GM18526 (cell line): ENCODE data around the gene GAN.

ENCODE experiments used
- POLR2A ChIP-seq: IDR thresholded peaks from 3 replicates; pipeline ENCODE4 v1.6.1; 2011; ENCODE audit not compliant: insufficient read length; ENCODE audit errors: extremely low read depth

Gene GAN

DNA sequence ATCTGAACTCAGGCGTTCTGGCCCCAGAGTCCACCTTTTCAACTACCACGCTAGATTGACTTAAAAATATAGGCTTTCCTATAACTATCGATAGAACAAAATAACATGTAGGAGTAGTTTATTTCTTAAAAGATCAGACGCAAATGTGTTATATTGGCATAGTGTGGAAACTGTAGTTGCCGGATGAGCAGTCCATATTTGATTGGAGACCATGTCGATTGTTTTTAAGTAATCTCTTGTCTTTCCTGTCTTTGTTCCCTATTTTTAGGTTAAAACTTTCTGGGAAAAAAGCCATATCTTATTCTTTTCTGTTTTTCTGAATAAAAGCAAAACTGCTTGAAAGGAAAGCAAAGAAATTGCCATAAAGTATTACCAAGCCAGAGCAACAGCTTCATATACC is 53.1 kb downstream of the GAN start:
- no peak for TF ChIP-seq POLR2A

DNA sequence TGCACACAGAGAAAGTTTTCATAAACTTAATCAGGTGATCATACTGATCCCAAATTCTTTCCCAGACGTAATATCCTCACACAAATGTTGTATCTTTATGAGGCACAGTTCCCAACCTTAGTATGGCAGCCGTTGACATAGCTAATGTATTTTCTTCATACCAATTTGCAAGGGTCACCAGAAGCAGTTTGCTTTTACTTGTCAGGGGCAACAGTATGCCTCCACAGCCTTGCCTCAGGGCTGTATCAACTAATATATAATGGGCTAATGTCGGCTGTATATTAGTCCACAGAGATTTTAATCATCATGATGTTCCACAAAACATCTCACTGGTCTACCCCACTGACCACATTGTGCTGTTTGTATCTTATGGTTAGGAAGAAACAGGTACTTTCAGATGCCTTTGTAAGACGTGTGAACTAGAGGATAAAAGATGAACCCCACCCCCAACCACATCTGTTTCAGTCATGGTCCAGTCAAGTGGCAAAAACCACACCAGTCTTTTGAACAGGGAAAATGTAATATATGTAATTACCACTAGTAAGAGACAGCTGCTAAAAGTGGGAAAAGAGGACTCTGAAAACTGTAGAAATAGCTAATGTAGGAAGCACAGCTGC is 55.2 kb downstream of the GAN start:
- no peak for TF ChIP-seq POLR2A

DNA sequence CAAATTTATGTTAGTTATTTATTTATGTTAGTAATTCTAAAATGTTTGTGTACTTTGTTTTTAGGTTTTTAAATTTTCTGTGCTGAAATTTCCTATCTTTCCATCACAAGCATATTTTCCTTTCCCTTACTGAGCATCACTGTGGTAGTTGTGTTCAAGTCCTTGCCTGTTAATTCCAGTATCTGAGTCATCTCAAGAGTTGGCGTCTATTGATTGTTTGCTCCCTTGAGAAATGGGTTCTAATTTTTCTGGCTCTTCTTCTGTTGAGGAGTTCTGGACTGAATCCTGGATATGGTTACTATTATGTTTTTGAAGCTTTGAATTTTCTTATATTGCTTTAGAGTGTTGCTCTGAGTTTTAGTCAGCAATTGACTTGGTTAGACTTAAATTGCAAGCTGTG is 56.3 kb downstream of the GAN start:
- TF ChIP-seq POLR2A: no peak

DNA sequence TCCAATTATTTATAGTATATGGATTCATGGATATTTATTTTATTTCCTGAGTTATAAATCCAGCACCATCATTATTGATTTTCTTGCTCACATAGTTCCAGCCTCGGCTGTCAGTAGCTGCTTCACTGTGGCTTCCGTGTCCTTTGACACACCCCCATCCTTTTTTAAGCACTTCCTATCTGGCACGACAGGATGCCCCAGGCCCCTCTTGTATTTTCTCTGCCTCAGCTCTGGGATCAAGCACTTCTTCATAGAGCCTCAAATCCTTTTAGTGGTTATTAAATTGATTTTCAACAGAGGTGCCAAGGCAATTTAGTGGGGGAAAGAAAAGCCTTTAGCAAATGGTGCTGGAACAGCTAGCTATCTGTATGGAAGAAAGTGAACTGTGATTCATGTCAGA is 59.8 kb downstream of the GAN start:
- TF ChIP-seq POLR2A: no peak

DNA sequence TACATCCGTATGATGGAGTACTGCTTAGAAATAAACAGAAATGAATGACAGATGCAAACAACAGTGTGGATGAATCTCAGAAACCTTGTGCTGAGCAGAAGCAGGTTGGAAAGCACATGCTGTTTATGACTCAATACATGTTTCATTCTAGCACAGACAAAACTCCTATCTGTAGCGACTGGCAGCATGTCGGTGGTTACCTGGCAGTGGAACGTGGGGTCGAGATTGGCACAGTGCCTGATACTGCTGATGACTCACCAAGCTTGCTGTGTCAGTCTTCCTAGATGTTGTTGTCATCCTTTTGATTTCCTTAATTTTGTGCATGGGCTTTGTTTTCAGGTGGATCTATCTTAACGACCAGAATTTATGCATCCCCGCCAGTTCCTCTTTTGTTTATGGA is 62.1 kb downstream of the GAN start:
- TF ChIP-seq POLR2A: no peak

DNA sequence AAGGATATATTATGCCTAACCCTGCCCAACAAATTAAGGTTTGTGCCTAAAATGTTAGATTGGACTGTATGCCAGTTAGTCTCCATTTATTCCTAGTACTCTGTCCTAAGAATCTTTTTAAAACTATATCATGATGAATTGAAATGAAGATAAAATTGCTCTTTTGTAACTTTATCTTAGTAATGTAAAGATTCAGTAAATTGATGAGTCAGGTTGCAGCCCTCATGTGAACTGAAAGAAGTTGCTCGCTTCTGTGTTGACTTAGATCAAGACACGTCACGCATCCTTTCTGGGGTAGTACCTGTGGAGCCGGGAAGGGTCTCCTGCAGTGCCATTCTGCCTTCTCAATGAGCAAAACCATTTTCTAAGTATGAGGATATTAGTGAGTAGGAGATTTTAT is 63.3 kb downstream of the GAN start:
- no peak for TF ChIP-seq POLR2A

DNA sequence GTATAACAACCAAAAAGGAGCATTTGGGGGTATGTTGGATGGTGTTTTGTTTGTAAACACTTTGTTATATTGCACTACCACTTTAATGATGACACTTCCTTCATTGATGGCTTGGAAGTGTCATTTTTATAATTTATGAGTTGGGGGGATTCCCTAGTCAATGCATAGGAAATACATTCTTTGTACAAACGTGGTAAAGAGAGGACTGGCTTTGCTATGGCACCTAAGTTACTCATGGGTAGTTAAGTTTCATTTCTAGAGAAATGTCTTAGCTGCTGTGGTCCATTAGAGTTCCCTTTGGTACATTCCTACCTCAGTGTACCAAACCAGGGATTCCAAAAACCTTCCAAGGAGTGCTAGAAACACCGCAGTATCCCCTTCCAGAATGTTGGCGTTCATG is 66.2 kb downstream of the GAN start:
- no peak for TF ChIP-seq POLR2A

DNA sequence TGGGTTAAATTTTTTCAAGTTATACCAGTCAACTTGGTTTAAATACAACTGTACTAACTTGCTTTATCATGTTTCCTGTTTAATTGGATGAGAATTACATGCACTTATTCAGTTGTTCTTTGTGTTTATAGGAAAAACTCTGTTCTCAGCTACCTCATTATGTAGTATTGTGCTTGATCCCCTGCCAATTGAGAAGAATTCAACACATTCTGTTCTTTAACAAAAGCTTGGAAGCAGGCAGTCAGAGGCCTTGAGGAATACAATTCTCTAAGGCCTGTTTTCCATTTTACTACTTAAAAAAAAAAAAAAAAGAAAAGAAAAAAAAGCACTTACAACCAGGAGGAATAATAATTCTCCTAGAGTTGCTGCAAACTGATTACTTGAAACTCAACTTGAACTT is 69.2 kb downstream of the GAN start:
- no peak for TF ChIP-seq POLR2A

DNA sequence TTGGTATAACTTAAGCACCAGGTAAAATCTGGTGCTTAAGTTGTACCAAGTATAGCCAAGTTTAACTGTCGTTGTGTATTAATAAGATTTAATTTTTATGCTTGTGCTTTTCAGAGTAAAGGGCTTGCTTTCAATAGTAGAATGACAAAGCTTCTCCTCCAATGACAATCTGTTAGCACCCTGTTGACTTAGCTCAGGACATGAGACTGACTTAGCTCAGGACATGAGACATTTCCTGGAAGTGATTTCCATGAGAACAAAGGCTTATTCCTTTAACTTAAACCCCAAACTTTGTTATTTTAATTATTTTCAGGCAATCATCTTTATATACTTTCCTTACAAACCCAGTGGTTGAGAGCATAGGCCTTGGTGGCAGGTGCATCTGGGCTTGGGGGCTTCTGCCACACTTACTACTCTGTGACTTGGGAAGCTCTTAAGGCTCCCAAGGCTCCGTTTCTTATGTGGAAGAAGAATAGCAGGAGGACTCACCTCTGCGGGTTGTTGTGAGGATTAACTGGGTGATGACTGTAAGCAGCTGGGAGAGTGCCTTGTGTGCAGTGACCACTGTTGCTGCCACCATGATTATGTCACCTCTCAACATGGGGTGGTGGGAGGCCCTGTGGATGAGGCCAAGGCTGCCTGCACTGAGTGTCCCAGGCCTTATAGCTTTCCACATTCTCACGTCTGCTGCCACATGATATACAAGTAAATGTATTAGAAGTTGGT is 70.4 kb downstream of the GAN start:
- no peak for TF ChIP-seq POLR2A

DNA sequence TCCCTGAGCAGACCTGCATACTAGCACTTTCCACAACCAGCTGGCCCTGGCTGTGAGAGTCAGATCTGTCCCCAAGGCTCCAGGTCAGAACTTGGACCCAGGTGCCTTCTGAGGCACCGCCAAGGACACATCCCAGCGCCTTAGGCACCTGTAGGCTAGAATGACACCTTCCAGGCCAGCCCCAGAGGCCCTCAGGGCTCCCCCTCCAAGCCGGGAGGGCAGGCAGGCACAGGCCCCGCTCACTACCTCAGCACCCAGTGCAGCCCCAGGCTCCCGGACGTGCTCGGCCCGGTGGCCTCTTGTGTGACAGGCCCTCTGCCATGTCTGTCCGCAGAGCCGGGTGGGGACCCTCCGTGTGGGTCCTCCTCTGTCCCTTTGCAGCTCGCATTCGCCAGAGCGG is 73.6 kb downstream of the GAN start:
- no peak for TF ChIP-seq POLR2A

DNA sequence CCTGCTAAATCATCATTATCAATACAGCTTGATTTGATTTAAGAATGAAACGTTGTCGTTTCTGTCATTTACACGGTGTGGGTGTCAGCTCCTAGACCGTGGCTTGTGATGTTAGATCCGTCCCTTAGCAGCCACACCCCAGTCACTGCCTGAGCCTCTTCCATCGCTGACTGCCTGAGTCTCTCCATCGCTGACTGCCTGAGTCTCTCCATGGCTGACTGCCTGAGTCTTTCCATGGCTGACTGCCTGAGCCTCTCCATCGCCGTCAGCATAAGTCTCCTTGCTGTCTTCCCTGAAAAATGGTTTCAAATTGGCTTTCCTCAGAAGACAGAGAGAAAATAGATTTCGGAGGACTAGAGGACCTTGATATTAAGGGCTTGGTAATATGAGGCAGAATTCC is 76.1 kb downstream of the GAN start:
- no peak for TF ChIP-seq POLR2A

DNA sequence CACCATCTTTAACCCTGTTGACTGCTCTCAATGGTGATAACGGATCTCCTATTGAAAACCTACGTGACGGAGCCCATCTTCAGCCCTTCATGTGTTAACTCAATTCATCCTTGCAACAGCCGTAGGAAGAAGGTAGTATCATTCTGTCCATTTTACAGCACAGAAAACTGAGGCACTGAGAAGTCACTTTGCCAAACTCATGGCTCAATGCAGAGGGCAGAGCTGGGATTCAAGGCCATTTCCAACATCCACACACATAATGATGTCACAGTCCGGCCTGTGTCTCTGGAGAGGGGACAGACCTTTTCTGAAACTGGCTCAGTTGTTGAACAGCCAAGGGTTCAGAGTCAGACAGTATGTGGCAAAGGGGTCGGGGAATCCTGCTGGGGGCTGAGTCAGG is 77.2 kb downstream of the GAN start:
- TF ChIP-seq POLR2A: no peak

DNA sequence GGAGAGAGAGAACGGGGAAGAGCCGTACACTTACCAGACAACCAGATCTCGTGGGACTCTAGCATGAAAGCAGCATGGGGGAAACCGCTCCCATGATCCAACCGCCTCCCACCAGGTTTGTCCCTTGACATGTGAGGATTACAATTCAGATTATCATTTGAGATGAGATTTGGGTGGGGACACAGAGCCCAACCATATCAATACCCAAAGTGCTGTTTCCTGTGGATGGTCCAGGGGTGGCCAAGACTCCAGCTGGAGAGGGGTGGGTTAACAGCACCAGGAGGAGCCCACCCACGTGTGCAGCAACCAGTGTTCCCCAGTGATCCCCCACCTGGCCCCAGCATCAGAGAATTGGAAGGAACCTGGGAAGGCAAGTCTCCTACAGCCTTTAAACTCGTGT is 79.7 kb downstream of the GAN start:
- TF ChIP-seq POLR2A: no peak

DNA sequence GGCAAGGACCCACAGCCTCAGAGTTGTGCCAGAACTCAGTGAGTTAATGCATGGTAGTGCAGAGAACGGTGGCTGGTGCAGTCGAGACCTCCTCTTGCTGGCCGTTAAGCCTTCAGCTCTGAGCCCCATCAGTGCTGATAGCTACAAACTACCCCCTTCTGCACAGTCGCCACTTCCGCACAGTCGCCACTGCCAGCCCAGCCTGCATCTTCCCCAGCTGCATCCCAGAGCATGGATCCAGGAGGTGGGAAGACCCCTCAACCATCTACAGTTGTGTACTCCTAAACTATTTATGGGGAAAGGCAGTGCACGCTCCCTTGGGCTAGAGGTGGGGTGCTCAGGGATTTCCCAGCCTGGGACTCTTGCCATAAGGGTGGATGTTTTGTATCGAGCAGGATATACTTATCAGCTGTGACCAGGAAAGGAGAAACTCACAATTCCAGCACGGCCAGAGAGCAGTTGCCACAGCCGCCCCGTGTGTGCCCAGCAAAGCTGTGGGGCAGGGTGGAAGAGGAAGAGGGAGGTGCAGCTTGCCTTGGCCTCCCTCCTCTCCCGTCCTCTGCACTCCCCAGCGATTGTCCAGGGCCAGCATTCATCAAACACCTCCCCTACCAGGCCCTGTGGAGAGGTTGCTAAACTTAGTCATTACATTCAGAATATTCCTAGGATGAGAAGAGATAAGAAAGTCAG is 80.3 kb downstream of the GAN start:
- no peak for TF ChIP-seq POLR2A

DNA sequence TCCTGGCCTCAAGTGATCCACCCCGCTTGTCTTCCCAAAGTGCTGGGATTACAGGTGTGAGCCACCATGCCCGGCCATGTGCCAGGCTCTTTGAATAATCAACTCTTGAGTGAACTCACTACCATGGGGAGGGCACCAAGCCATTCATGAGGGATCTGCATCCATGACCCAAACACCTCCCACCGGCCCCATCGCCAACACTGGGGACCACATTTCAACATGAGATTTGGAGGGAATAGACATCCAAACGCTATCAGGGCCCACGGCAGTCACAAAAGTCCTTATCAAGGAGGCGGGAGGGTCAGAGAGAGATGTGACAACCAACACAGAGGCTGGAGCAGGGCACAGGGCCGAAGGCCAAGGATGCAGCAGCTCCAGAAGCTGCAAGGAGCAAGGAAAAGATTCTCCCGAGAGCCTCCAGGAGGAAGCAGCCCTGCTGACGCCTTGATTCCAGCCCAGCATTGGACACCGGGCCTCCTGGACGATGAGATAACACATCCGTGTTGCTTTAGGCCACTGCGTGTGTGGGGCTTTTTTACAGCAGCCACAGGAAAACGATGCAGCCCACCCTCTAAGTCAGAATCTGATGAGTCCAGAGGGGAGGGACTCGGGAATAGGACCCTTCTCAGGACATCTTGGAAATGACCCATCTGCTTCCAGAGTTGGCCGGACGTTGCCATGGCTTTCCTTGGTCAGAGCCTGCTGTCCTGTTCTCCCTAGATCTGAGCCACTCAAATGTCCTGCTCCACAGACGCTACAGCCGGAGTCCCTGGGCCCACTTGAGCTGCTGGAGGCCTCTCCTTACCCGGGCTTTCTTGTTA is 82.5 kb downstream of the GAN start:
- TF ChIP-seq POLR2A: no peak
